ENCODE measurements around the gene ARAP1.

The ARAP1 gene

DNA sequence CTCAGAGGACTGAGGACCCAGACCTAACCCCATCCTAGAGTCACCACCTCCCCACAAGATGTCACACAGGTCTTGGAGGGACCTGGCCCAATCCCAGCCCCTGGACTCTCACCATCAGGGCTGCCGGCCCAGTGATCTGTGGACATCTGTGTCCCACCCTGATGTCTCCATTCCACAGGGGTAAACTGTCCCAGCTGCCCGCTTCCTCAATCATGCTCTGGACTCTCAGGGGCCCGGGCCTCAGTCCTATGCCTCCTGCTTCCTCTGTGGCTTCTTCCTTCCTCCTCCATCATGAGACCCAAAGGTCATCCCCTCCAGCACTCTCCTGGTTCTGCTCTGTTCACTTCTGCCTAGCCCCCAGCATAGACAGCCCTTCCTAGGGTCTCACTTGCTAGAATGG is 32.2 kb downstream of the ARAP1 start:
- TF ChIP-seq, protein P1, sequence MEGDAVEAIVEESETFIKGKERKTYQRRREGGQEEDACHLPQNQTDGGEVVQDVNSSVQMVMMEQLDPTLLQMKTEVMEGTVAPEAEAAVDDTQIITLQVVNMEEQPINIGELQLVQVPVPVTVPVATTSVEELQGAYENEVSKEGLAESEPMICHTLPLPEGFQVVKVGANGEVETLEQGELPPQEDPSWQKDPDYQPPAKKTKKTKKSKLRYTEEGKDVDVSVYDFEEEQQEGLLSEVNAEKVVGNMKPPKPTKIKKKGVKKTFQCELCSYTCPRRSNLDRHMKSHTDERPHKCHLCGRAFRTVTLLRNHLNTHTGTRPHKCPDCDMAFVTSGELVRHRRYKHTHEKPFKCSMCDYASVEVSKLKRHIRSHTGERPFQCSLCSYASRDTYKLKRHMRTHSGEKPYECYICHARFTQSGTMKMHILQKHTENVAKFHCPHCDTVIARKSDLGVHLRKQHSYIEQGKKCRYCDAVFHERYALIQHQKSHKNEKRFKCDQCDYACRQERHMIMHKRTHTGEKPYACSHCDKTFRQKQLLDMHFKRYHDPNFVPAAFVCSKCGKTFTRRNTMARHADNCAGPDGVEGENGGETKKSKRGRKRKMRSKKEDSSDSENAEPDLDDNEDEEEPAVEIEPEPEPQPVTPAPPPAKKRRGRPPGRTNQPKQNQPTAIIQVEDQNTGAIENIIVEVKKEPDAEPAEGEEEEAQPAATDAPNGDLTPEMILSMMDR (IDR thresholded peaks at IDR 0.05; ENCODE audit: low read depth, low read length): no peak

GRCh38 chr11:72719551-72719950 is 32.7 kb downstream of the ARAP1 start:
- TF ChIP-seq, protein P1 (IDR thresholded peaks at IDR 0.05; ENCODE audit: low read depth, low read length): no peak
- H3K4me3 ChIP-seq (ENCODE audit: low read depth, low read length): no peak overlapping the region

More for the DNA sequence above, 32.2 kb downstream of the ARAP1 start:
- H3K4me3 ChIP-seq (ENCODE audit: low read depth, low read length): no peak overlapping the region

GRCh38 chr11:72719144-72719543 is 33.1 kb downstream of the ARAP1 start:
- H3K4me3 ChIP-seq (ENCODE audit: low read depth, low read length): no peak overlapping the region
- TF ChIP-seq, protein P1 (IDR thresholded peaks at IDR 0.05; ENCODE audit: low read depth, low read length): no peak

DNA sequence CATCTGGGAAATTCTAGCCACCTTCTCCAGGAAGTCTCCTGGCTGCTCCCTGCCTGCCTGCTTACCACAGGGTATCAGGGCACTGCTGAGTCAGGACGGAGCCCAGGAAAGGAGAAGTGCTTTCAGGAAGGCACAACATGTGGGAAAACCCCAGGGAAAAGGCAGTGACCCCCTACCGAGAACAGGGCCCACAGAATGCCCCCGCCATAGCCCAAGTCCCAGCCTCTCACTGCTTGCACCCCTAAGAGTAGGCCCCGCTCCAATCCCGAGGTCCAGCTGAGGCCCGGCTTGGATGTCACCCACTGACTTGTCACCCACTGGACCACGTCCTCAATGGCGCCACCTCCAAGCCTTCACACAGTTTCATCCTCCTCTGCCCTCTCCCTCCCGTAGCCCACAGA is 34.1 kb downstream of the ARAP1 start:
- TF ChIP-seq, protein P1 (IDR thresholded peaks at IDR 0.05; ENCODE audit: low read depth, low read length): no peak

DNA sequence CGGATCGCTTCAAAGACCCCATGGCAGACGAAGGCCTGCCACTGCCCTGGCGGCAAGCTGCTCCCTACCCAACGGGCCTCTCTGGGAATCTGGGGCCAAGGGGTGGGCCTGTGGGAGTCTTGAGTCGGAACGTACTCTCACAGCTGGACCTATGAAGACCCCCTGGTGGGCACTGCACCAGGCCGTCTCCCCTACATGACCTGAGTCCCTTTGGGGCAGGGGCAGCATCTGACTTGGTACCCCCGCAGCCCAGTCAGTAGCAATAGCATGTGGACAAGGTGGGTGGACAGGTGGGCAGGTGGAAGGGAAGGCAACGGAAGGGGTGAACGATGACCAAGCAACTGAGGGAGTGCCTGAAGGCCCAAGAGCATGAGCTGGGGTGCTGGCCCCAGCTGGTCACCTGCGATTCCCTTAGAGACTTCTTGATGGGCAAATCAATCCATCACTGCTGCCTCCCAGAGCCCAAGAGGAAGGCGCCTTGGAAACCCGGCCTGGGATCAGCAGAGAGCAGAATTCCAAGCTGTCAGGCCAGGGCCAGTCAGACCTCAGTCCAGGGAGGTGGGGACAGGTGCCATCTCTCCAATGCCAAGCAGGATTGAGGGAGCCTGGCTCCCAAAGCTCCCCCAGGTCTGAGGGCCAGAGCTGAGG is 35.3 kb downstream of the ARAP1 start:
- TF ChIP-seq, protein P1 (IDR thresholded peaks at IDR 0.05; ENCODE audit: low read depth, low read length): no peak
- H3K4me3 ChIP-seq (ENCODE audit: low read depth, low read length): no peak overlapping the region

More for the DNA sequence above, 34.1 kb downstream of the ARAP1 start:
- H3K4me3 ChIP-seq (ENCODE audit: low read depth, low read length): no peak overlapping the region

- no peak overlapping the region for H3K4me3 ChIP-seq (ENCODE audit: low read depth, low read length)
- TF ChIP-seq, protein P1 (IDR thresholded peaks at IDR 0.05; ENCODE audit: low read depth, low read length): no peak
Observed at GRCh38 chr11:72716290-72716689, 35.9 kb downstream of the ARAP1 start.

GRCh38 chr11:72712841-72713240 is 39.4 kb downstream of the ARAP1 start:
- TF ChIP-seq, protein P1 (IDR thresholded peaks at IDR 0.05; ENCODE audit: low read depth, low read length): no peak

More at GRCh38 chr11:72712841-72713240, 39.4 kb downstream of the ARAP1 start:
- H3K4me3 ChIP-seq (ENCODE audit: low read depth, low read length): no peak overlapping the region
